Ascending aorta (tissue), 2 donors: ENCODE data around the gene ARFGAP2. TPM values are rescaled to one million over a fixed set of nuclear protein-coding genes. Genes with fewer than 3 reads are reported as not detected.

Source experiments
- DNase-seq, 2 donors: peaks; one replicate each; pipeline ENCODE4 v3.0.0-alpha.2; 2019; ENCODE audit warnings: low spot score in 2 of 2
- H3K27ac ChIP-seq, 2 donors: fragments of 200-600 bp; sonication (generic); one replicate each; pipeline ENCODE4 v1.5.1; 2016 to 2017; ENCODE audit warnings: mild to moderate bottlenecking in 1 of 2
- H3K27me3 ChIP-seq: fragments of 200-600 bp; sonication (generic); one replicate; pipeline ENCODE4 v1.5.1; 2017
- H3K36me3 ChIP-seq, 2 donors: fragments of 200-600 bp; sonication (generic); one replicate each; pipeline ENCODE4 v1.5.1; 2016
- H3K4me1 ChIP-seq, 2 donors: fragments of 200-600 bp; sonication (generic); one replicate each; pipeline ENCODE4 v1.5.1; 2016 to 2017; ENCODE audit warnings: mild to moderate bottlenecking in 1 of 2
- H3K4me3 ChIP-seq, 2 donors: fragments of 200-600 bp; sonication (generic); one replicate each; pipeline ENCODE4 v1.5.1; 2016 to 2017; ENCODE audit warnings: mild to moderate bottlenecking in 1 of 2
- H3K9me3 ChIP-seq, 2 donors: fragments of 200-600 bp; sonication (generic); one replicate each; pipeline ENCODE4 v1.5.1; 2016
- CTCF ChIP-seq, 3 experiments: fragments of 200-600 bp in 2 of 3; fragments of 450-650 bp in 1 of 3; sonication (generic) in 2 of 3; IDR thresholded peaks; one replicate each; pipeline ENCODE4 v1.5.1; 2016 to 2019; ENCODE audit warnings: antibody characterized with exemption in 3 of 3, mild to moderate bottlenecking in 1 of 3, moderate library complexity in 1 of 3
- intact Hi-C: fragments of 100-400 bp; cut with DNase I; formaldehyde crosslinking; loops from one replicate; pipeline ENCODE4 v1.15.1; 2023
- total RNA-seq: library from RNA; depleted of rRNA; stranded (reverse); fragments of >200 nt; gene quantifications from one replicate; pipeline ENCODE4 v1.1.0, GENCODE V29; 2016

Gene ARFGAP2
- total RNA-seq, 1 donor from 2014 or later = 66.1 TPM

DNA sequence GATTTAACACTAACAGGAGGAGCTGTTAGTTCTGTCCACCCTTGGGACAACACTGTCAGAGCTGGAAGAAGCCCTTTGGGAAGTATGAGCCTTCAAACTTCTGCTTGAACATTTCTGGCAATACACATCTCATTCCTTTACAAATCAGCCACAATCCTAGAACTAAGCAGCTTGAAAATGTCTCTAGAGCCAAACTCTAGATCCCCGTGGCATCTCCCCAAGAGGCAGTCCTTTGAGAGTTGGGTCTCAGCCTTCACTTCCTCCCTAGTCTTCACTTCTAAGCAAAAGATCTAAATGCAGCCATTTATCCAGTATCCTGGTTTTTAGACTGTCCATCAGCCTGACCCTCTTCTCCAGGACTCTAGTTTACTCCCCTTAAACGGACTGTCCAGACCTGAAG is 26.9 kb downstream of the ARFGAP2 start:
- H3K36me3 ChIP-seq = no peaks in the 10 kb centered on the region
- TF ChIP-seq CTCF (IDR thresholded peaks at IDR 0.05) = no peak
- no peaks in the 10 kb centered on the region for H3K4me1 ChIP-seq
- DNase-seq = no peak
- no peaks in the 10 kb centered on the region for H3K27me3 ChIP-seq
- H3K9me3 ChIP-seq = no peaks in the 10 kb centered on the region
- no peak overlapping the region for H3K4me3 ChIP-seq
- H3K27ac ChIP-seq = no peak overlapping the region
- intact Hi-C loops = no loop called here

DNA sequence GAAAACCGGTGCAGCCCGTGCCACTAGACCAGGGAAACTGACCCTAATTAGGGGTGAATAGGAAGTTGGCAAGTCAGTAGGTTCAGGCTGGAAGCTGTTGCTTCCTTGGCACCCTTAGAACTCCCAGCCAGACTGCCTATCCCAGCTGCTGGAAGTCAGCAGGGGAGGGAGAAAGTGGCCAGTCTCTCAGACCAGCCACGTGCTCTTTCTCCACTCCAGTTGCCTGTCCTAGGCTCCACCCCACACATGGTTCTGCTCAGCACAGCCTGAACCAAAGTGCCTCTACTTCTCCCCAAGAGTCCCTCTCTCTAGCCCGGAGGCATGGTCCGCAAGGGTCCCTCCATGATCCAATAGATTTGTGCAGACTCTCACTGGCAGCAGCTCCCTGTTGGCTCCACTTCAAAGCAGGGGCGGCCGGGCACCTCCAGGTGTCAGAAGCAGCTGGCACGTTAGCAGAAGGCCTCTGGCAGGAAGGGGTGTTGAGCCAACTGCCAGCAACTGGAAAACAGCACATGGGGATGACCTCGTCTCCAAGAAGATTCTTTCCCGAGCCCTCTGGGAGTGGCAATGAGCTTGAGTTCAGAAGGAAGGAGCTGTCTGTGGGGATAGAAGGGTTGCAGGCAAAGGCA is 27.7 kb downstream of the ARFGAP2 start:
- H3K36me3 ChIP-seq = no peaks in the 10 kb centered on the region
- no peaks in the 10 kb centered on the region for H3K4me1 ChIP-seq
- H3K9me3 ChIP-seq = no peaks in the 10 kb centered on the region
- intact Hi-C loops = no loop called here
- no peak overlapping the region for H3K27ac ChIP-seq
- no peaks in the 10 kb centered on the region for H3K27me3 ChIP-seq
- no peak overlapping the region for H3K4me3 ChIP-seq
- no peak for TF ChIP-seq CTCF (IDR thresholded peaks at IDR 0.05)
- no peak for DNase-seq

- no peaks in the 10 kb centered on the region for H3K4me1 ChIP-seq
- no peaks in the 10 kb centered on the region for H3K27me3 ChIP-seq
- no peak for TF ChIP-seq CTCF (IDR thresholded peaks at IDR 0.05)
- H3K9me3 ChIP-seq = no peaks in the 10 kb centered on the region
- H3K4me3 ChIP-seq = no peak overlapping the region
- H3K36me3 ChIP-seq = no peaks in the 10 kb centered on the region
- intact Hi-C loops = no loop called here
- no peak overlapping the region for H3K27ac ChIP-seq
- no peak for DNase-seq
Observed at GRCh38 chr11:47148270-47148669, 28.4 kb downstream of the ARFGAP2 start.

DNA sequence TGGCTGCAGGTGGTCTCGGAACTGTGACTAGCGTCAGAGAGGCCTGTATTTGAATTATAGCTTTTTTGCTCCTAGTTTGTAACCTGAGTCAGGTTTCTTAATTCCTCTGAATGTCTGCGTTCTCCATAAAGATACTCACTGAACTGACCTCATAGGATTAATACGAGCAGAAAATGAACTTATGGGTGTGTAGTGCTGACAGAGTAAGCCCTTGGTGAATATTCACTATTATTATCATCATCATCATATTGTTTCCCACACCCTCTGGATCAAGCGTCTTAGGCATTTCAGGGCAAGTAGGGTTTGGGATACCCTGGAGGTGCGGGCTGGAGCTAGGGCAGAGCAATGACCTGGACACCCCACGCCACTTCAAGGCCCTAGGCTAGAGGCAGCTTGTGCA is 29.0 kb downstream of the ARFGAP2 start:
- H3K9me3 ChIP-seq = no peaks in the 10 kb centered on the region
- no peaks in the 10 kb centered on the region for H3K36me3 ChIP-seq
- no peak for DNase-seq
- intact Hi-C loops = no loop called here
- H3K4me3 ChIP-seq = no peak overlapping the region
- no peaks in the 10 kb centered on the region for H3K4me1 ChIP-seq
- no peak for TF ChIP-seq CTCF (IDR thresholded peaks at IDR 0.05)
- no peak overlapping the region for H3K27ac ChIP-seq
- no peaks in the 10 kb centered on the region for H3K27me3 ChIP-seq

GRCh38 chr11:47147250-47147649 is 29.4 kb downstream of the ARFGAP2 start:
- H3K4me3 ChIP-seq = no peak overlapping the region
- H3K27me3 ChIP-seq = no peaks in the 10 kb centered on the region
- no peak overlapping the region for H3K27ac ChIP-seq
- no peaks in the 10 kb centered on the region for H3K9me3 ChIP-seq
- no peak for TF ChIP-seq CTCF (IDR thresholded peaks at IDR 0.05)
- no peaks in the 10 kb centered on the region for H3K4me1 ChIP-seq
- no peak for DNase-seq
- no peaks in the 10 kb centered on the region for H3K36me3 ChIP-seq
- intact Hi-C loops = no loop called here

- intact Hi-C loops = no loop called here
- H3K9me3 ChIP-seq = no peaks in the 10 kb centered on the region
- no peaks in the 10 kb centered on the region for H3K27me3 ChIP-seq
- H3K36me3 ChIP-seq = no peaks in the 10 kb centered on the region
- DNase-seq = no peak
- H3K4me3 ChIP-seq = no peak overlapping the region
- H3K4me1 ChIP-seq = no peaks in the 10 kb centered on the region
- no peak overlapping the region for H3K27ac ChIP-seq
- TF ChIP-seq CTCF (IDR thresholded peaks at IDR 0.05) = no peak
Observed at GRCh38 chr11:47144541-47144940, 32.1 kb downstream of the ARFGAP2 start.
